LNCaP clone FGC (cell line): ENCODE data around the gene ZNF423.

Source experiments
- DNase-seq: peaks from one replicate; pipeline ENCODE4 v3.0.0-alpha.2; 2011; ENCODE audit warnings: low read depth
- H3K4me3 ChIP-seq: 2 replicates; pipeline ENCODE4 v1.5.1; 2011; ENCODE audit warnings: mild to moderate bottlenecking, low read depth, low read length, control low read depth
- CTCF ChIP-seq: IDR thresholded peaks from 2 replicates; pipeline ENCODE4 v1.5.1; 2012; ENCODE audit warnings: mild to moderate bottlenecking; ENCODE audit not compliant: control insufficient read depth, insufficient read depth; ENCODE audit errors: extremely low read depth

The ZNF423 gene

DNA sequence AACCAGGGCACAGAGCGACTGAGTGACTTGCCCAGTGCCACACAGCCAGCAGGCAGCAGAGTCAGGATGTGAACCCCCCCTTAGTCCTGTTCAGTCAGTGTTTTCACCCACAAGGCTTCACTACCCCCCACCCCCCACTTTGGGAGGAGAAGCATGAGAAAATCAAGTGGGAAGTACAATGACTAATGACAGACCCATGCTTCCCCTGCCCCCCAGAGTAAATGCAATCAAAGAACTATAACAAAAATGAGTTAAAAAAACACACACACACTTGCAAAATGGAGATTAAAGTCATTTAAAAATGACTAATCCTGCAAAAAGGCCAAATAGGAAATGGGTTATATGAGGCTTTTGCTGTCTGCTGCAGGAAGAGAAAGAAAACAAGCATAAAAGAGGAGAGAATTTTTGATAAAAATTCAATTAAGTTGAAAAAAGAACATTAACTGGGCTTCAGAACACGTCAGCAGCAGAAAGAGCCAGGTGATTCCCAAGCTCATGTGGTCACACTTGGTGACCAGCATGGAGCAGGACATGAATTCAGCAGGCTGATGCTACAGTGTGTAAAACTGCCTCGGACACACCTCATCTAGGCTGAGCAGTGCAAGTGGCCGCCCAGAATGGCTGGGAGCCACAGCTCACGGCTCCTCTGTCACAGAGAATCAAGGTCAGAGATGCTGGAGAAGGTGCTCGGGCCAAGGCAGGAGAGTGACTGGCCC is 212.3 kb downstream of the ZNF423 start:
- no peak overlapping the region for H3K4me3 ChIP-seq
- TF ChIP-seq CTCF = no peak
- DNase-seq = no peak

DNA sequence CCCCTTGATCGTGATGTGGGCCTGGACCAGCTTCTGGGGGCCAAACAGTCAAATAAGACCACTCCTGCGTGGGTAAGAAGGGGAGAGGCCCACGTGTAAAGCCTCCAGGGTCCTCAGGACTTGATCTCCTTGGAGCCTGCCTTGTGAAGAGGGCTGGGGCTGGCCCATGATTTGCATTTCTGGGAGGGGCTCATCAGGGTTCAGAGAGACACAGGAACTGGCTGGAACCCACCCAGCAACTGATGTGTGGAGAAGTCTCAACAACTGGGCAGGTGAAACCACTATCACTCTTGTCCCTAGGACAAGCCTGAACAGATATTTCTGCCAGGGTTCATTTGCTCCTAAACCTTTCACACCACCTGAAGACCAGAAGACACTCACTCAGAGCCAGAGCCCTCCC is 214.7 kb downstream of the ZNF423 start:
- no peak for DNase-seq
- H3K4me3 ChIP-seq = no peak overlapping the region
- no peak for TF ChIP-seq CTCF

DNA sequence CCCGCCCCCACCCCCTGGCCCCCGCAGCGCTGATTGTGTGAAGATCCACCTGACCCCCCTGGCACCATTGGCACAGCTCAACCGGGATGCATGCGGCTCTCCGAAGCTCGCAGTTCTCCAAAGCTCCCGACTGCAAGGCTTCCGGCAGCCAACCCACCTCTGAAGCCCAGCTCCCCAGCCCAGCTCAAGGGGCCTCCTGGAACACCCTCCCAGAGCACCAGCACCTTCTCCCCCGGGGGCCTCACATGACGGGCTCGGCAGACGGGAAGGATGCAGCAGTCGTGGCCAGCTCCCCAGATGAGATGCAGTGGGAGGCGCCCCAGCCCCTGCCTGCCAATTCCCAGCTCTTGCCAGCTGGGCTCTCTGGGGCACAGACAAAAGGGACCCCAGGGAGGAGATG is 215.3 kb downstream of the ZNF423 start:
- DNase-seq = no peak
- no peak overlapping the region for H3K4me3 ChIP-seq
- TF ChIP-seq CTCF = no peak

GRCh38 chr16:49639739-49640431 is 216.0 kb downstream of the ZNF423 start:
- no peak overlapping the region for H3K4me3 ChIP-seq
- no peak for DNase-seq
- no peak for TF ChIP-seq CTCF

DNA sequence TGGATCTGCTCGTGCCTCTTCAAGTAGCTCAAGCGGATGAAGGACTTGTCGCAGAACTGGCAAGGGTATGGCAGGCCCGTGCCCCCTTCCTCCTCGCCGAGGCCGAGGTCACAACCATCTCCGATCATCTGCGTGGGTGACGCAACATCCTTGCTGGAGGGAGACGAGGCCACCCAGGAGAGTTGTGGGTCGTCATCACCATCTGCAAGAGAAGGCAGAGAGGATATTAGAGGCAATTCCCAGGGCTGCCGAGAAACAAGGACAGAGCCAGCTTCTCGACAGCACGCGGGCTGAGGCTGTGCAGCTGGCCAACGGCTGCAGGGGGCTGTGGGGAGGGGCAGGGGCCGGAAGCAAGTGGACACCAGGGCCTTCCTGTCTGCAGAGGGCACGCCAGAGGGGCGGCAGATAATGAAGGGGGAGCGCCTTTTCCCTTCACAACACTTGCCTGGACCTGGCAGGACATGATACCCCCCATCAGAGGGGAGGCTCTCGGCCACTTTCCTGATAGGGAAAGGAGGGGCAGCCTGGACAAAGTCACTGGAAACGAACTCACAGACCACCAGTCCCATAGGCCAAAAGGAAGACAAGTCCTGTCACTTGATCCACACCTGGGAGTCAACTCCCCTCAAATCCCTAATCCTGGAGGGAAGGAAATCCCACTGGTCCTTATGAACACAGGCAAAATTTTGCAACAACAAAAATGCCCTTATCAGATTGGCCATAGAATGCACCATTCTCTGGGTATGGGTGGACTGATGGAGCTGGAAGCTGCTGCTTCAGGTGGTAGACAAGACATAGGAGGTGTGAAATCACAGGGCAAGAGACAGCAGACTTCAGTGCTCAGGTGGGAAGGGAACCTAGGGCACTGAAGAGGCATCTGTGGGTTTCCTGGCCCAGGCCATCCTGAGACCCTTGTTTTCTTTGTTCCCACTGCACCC is 217.0 kb downstream of the ZNF423 start:
- TF ChIP-seq CTCF = no peak
- H3K4me3 ChIP-seq = no peak overlapping the region
- no peak for DNase-seq

GRCh38 chr16:49637933-49638672 is 217.8 kb downstream of the ZNF423 start:
- no peak for DNase-seq
- TF ChIP-seq CTCF = no peak
- H3K4me3 ChIP-seq = no peak overlapping the region
